CD4-positive, alpha-beta T cell (primary cell): Measurements from ENCODE around the gene MAMLD1. TPM values are rescaled to one million over a fixed set of nuclear protein-coding genes. Genes with fewer than 3 reads are reported as not detected.

Source experiments
- ATAC-seq: fragments of 200-7000 bp; cut with Tn5 transposase; one replicate; pipeline ENCODE4 v1.10.0; 2022; ENCODE audit warnings: mild to moderate bottlenecking; ENCODE audit not compliant: poor library complexity
- CTCF ChIA-PET: fragments of 350-600 bp; sonication (Branson Sonifier 250); formaldehyde crosslinking; loops from one replicate; lab custom pipeline; 2021; ENCODE audit warnings: antibody characterized with exemption, inconsistent platforms; lab: Charles Lee
- POLR2A ChIA-PET: fragments of 350-600 bp; sonication (Branson Sonifier 250); formaldehyde crosslinking; loops from one replicate; lab custom pipeline; 2021; ENCODE audit warnings: antibody characterized with exemption, inconsistent platforms; lab: Charles Lee
- DNase-seq, 14 experiments: peaks; one replicate each; pipeline ENCODE4 v3.0.0-alpha.2; 2013 to 2020; ENCODE audit warnings: mixed read lengths in 2 of 14
- H3K27ac ChIP-seq, 2 donors: one replicate each; pipeline versions ENCODE4 v1.5.1 to v1.7.0; 2013; ENCODE audit warnings: low read length in 2 of 2, low read depth in 1 of 2, mild to moderate bottlenecking in 1 of 2
- H3K27me3 ChIP-seq, 2 experiments: 1 replicate in 1 of 2; 2 replicates in 1 of 2; pipeline versions ENCODE4 v1.6.1 to v1.7.0; 2013; ENCODE audit warnings: low read length in 2 of 2, control low read depth in 1 of 2, mild to moderate bottlenecking in 1 of 2, moderate library complexity in 1 of 2; ENCODE audit not compliant: insufficient read depth in 2 of 2, control insufficient read depth in 1 of 2
- H3K36me3 ChIP-seq: one replicate; pipeline ENCODE4 v1.6.1; 2013; ENCODE audit warnings: low read length, control low read depth; ENCODE audit not compliant: insufficient read depth
- H3K4me1 ChIP-seq: one replicate; pipeline ENCODE4 v1.6.1; 2013; ENCODE audit warnings: low read length, control low read depth; ENCODE audit not compliant: insufficient read depth
- H3K4me3 ChIP-seq: one replicate; pipeline ENCODE4 v1.5.1; 2013; ENCODE audit warnings: mild to moderate bottlenecking, low read length, moderate library complexity
- H3K9me3 ChIP-seq, 2 experiments: 1 replicate in 1 of 2; 2 replicates in 1 of 2; pipeline versions ENCODE4 v1.6.1 to v1.7.0; 2013; ENCODE audit warnings: low read length in 2 of 2, mild to moderate bottlenecking in 2 of 2, control low read depth in 1 of 2, moderate library complexity in 1 of 2; ENCODE audit not compliant: control insufficient read depth in 1 of 2, insufficient read depth in 1 of 2
- H3K27ac Mint-ChIP-seq: one replicate; pipeline ENCODE4 v1.8.0; 2020; ENCODE audit warnings: mixed read lengths
- H3K27me3 Mint-ChIP-seq: one replicate; pipeline ENCODE4 v1.8.0; 2021; ENCODE audit warnings: mixed read lengths
- H3K36me3 Mint-ChIP-seq: one replicate; pipeline ENCODE4 v1.8.0; 2021; ENCODE audit warnings: low read depth, mixed read lengths
- H3K4me1 Mint-ChIP-seq: one replicate; pipeline ENCODE4 v1.8.0; 2021; ENCODE audit warnings: low read depth, mixed read lengths
- H3K4me3 Mint-ChIP-seq: one replicate; pipeline ENCODE4 v1.8.0; 2020; ENCODE audit warnings: mild to moderate bottlenecking, mixed read lengths
- H3K9me3 Mint-ChIP-seq: one replicate; pipeline ENCODE4 v1.8.0; 2020; ENCODE audit warnings: mixed read lengths
- intact Hi-C, 2 experiments: fragments of 100-400 bp; cut with DNase I in 1 of 2; cut with micrococcal nuclease in 1 of 2; formaldehyde crosslinking; loops; one replicate each; pipeline versions ENCODE4 v1.15.1 to v1.9.0; 2023 to 2025; cut with DNase I, micrococcal nuclease
- total RNA-seq, 174 experiments: library from RNA in 2 of 174; stranded (reverse) in 2 of 174; gene quantifications; one replicate each; pipeline ENCODE4 v1.2.3 and lab custom pipeline; 2021 to 2026
- TF ChIP-seq, protein P1 (sequence below): fragments of 200-600 bp; IDR thresholded peaks from one replicate; pipeline ENCODE4 v1.8.0; 2022; ENCODE audit warnings: antibody characterized with exemption, mild to moderate bottlenecking

MAMLD1 gene
- total RNA-seq, 2 experiments from 2014 or later = 0.45 to 0.96 TPM

GRCh38 chrX:150377005-150377404 is 13.9 kb downstream of the MAMLD1 start:
- ATAC-seq = no peak
- H3K4me3 Mint-ChIP-seq = no peak overlapping the region
- Histone ChIP-seq H3K4me3 (no peak overlapping the region), H3K9me3 (no peaks in the 10 kb centered on the region), H3K4me1 (no peaks in the 10 kb centered on the region), H3K27me3 (no peaks in the 10 kb centered on the region), H3K36me3 (no peaks in the 10 kb centered on the region), H3K27ac (no peak overlapping the region)
- DNase-seq = no peak
- CTCF ChIA-PET = no interaction called here
- no peaks in the 10 kb centered on the region for H3K9me3 Mint-ChIP-seq
- intact Hi-C loops = loop anchor here in 1 of 2 experiments (10.0 kb wide), 1 partner anchor 518 kb away; the partner anchor contains the start of gene CD99L2
- H3K27ac Mint-ChIP-seq = no peak overlapping the region
- no peaks in the 10 kb centered on the region for H3K27me3 Mint-ChIP-seq
- no peaks in the 10 kb centered on the region for H3K36me3 Mint-ChIP-seq
- H3K4me1 Mint-ChIP-seq = no peaks in the 10 kb centered on the region
- POLR2A ChIA-PET = interaction anchor here (0.9 kb wide), 1 partner anchor 13 kb away, joined by 3 read pairs; no protein-coding TSS in a partner anchor
- TF ChIP-seq, protein P1, sequence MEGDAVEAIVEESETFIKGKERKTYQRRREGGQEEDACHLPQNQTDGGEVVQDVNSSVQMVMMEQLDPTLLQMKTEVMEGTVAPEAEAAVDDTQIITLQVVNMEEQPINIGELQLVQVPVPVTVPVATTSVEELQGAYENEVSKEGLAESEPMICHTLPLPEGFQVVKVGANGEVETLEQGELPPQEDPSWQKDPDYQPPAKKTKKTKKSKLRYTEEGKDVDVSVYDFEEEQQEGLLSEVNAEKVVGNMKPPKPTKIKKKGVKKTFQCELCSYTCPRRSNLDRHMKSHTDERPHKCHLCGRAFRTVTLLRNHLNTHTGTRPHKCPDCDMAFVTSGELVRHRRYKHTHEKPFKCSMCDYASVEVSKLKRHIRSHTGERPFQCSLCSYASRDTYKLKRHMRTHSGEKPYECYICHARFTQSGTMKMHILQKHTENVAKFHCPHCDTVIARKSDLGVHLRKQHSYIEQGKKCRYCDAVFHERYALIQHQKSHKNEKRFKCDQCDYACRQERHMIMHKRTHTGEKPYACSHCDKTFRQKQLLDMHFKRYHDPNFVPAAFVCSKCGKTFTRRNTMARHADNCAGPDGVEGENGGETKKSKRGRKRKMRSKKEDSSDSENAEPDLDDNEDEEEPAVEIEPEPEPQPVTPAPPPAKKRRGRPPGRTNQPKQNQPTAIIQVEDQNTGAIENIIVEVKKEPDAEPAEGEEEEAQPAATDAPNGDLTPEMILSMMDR = no peak

DNA sequence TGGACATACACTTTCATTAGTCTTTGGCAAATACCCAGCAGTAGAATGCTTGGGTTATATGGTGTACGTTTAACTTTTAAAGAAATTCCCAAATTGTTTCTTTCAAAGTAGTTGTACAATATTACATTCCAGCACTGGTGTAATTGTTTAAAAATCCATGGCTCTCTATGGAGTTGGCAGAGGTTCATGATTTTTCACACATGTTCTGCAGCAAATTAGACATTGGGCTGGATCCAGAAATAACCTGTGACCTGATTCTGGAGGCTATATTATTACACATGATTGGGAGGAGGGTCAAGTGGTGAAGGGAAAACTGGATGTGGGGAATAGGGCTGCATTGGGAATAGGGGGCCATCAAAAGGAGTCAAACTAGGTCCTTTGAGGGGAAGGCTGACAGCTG is 41.9 kb downstream of the MAMLD1 start:
- ATAC-seq = no peak
- intact Hi-C loops = no loop called here
- Mint-ChIP-seq H3K4me1 (peaks cover 6% of the 10 kb centered on the region), H3K9me3 (no peaks in the 10 kb centered on the region), H3K36me3 (no peaks in the 10 kb centered on the region), H3K27me3 (no peaks in the 10 kb centered on the region), H3K27ac (no peak overlapping the region), H3K4me3 (no peak overlapping the region)
- TF ChIP-seq, protein P1 = no peak
- Histone ChIP-seq H3K27ac (no peak overlapping the region), H3K4me1 (peaks cover 3% of the 10 kb centered on the region), H3K9me3 (no peaks in the 10 kb centered on the region), H3K36me3 (no peaks in the 10 kb centered on the region), H3K4me3 (no peak overlapping the region), H3K27me3 (no peaks in the 10 kb centered on the region)
- ChIA-PET POLR2A (no interaction called here), CTCF (no interaction called here)
- no peak for DNase-seq

- Histone ChIP-seq H3K27ac (no peak overlapping the region), H3K4me3 (no peak overlapping the region), H3K27me3 (no peaks in the 10 kb centered on the region), H3K4me1 (peaks cover 8% of the 10 kb centered on the region), H3K9me3 (no peaks in the 10 kb centered on the region), H3K36me3 (no peaks in the 10 kb centered on the region)
- ATAC-seq (no peak), DNase-seq (no peak)
- intact Hi-C loops = no loop called here
- Mint-ChIP-seq H3K4me3 (no peak overlapping the region), H3K4me1 (peaks cover 11% of the 10 kb centered on the region), H3K27ac (no peak overlapping the region), H3K27me3 (no peaks in the 10 kb centered on the region), H3K9me3 (no peaks in the 10 kb centered on the region), H3K36me3 (no peaks in the 10 kb centered on the region)
- CTCF ChIA-PET = no interaction called here
- TF ChIP-seq, protein P1 = no peak
- POLR2A ChIA-PET = no interaction called here
Measured at GRCh38 chrX:150405576-150405975, 42.5 kb downstream of the MAMLD1 start.
